PC-9 (cell line): ENCODE results near the gene PHRF1. TPM values are rescaled to one million over a fixed set of nuclear protein-coding genes. Genes with fewer than 3 reads are reported as not detected.
A peak's percentile ranks its signal among the peaks of the same experiment; 100 is the strongest.

Experiments used
- BruUV-seq: library from RNA; stranded (reverse); fragments of 400-500 nt; replicated peaks from 2 replicates; lab custom pipeline; 2021; lab: Mats Ljungman, UMichigan
- CTCF ChIA-PET: fragments of 300-600 bp; sonication (Branson Sonifier 250); formaldehyde crosslinking; loops from one replicate; lab custom pipeline; 2022; ENCODE audit warnings: antibody characterized with exemption; lab: Charles Lee
- POLR2A ChIA-PET: fragments of 300-600 bp; sonication (Branson Sonifier 250); formaldehyde crosslinking; loops from one replicate; lab custom pipeline; 2022; ENCODE audit warnings: antibody characterized with exemption; ENCODE audit not compliant: unreplicated experiment; lab: Charles Lee
- DNase-seq, 2 experiments: peaks; one replicate each; pipeline versions ENCODE4 v3.0.0 to v3.0.0-alpha.2; 2015 to 2022; ENCODE audit warnings: mixed read lengths in 1 of 2
- H2AFZ ChIP-seq: fragments of 200-600 bp; sonication (generic); 2 replicates; pipeline ENCODE4 v1.8.1; 2017; ENCODE audit warnings: antibody characterized with exemption
- H3F3A ChIP-seq: fragments of 200-600 bp; sonication (generic); 2 replicates; pipeline ENCODE4 v1.8.1; 2017; ENCODE audit warnings: antibody characterized with exemption, mild to moderate bottlenecking, low read depth; ENCODE audit not compliant: insufficient read depth
- H3K27ac ChIP-seq: fragments of 200-600 bp; sonication (generic); 2 replicates; pipeline ENCODE4 v1.6.1; 2016; ENCODE audit warnings: mixed run types
- H3K27me3 ChIP-seq: fragments of 200-600 bp; sonication (generic); 2 replicates; pipeline ENCODE4 v1.6.1; 2016; ENCODE audit warnings: low read depth, mixed run types; ENCODE audit not compliant: insufficient read depth
- H3K36me3 ChIP-seq: fragments of 200-600 bp; sonication (generic); 2 replicates; pipeline ENCODE4 v1.6.1; 2016; ENCODE audit warnings: low read depth, mixed run types
- H3K4me1 ChIP-seq: fragments of 200-600 bp; sonication (generic); replicated peaks from 2 replicates; pipeline ENCODE4 v1.6.1; 2016; ENCODE audit warnings: mixed run types; ENCODE audit not compliant: insufficient read depth
- H3K4me2 ChIP-seq: fragments of 200-600 bp; sonication (generic); 2 replicates; pipeline ENCODE4 v1.6.1; 2017; ENCODE audit warnings: mixed run types
- H3K4me3 ChIP-seq: fragments of 200-600 bp; sonication (generic); 2 replicates; pipeline ENCODE4 v1.6.1; 2016; ENCODE audit warnings: mixed run types
- H3K79me2 ChIP-seq: fragments of 200-600 bp; sonication (generic); 2 replicates; pipeline ENCODE4 v1.6.1; 2017; ENCODE audit warnings: low read depth, mixed run types
- H3K9me2 ChIP-seq: fragments of 200-600 bp; sonication (generic); 2 replicates; pipeline ENCODE4 v1.8.1; 2017; ENCODE audit warnings: mild to moderate bottlenecking; ENCODE audit not compliant: insufficient read depth
- H3K9me3 ChIP-seq: fragments of 200-600 bp; sonication (generic); 2 replicates; pipeline ENCODE4 v1.8.1; 2016; ENCODE audit warnings: low read depth; ENCODE audit not compliant: insufficient read depth
- H4K20me1 ChIP-seq: fragments of 200-600 bp; sonication (generic); 2 replicates; pipeline ENCODE4 v1.8.1; 2017; ENCODE audit not compliant: insufficient read depth
- CTCF ChIP-seq: fragments of 200-600 bp; sonication (generic); conservative IDR thresholded peaks from 2 replicates; pipeline ENCODE4 v1.6.1; 2017; ENCODE audit warnings: mixed run types, antibody characterized with exemption, mild to moderate bottlenecking, moderate library complexity
- EZH2 ChIP-seq: fragments of 200-600 bp; sonication (generic); IDR thresholded peaks from 2 replicates; pipeline ENCODE4 v1.8.0; 2017; ENCODE audit warnings: antibody characterized with exemption, low read depth
- intact Hi-C: fragments of 100-400 bp; cut with micrococcal nuclease; formaldehyde crosslinking; loops from one replicate; pipeline ENCODE4 v1.10.0; 2022; ENCODE audit not compliant: unreplicated experiment
- total RNA-seq: library from RNA; stranded (reverse); gene quantifications from 2 replicates; pipeline ENCODE4 v1.2.3, GENCODE V29; 2021

PHRF1 gene
- total RNA-seq, 1 experiment from 2014 or later: 21.7 TPM

DNA sequence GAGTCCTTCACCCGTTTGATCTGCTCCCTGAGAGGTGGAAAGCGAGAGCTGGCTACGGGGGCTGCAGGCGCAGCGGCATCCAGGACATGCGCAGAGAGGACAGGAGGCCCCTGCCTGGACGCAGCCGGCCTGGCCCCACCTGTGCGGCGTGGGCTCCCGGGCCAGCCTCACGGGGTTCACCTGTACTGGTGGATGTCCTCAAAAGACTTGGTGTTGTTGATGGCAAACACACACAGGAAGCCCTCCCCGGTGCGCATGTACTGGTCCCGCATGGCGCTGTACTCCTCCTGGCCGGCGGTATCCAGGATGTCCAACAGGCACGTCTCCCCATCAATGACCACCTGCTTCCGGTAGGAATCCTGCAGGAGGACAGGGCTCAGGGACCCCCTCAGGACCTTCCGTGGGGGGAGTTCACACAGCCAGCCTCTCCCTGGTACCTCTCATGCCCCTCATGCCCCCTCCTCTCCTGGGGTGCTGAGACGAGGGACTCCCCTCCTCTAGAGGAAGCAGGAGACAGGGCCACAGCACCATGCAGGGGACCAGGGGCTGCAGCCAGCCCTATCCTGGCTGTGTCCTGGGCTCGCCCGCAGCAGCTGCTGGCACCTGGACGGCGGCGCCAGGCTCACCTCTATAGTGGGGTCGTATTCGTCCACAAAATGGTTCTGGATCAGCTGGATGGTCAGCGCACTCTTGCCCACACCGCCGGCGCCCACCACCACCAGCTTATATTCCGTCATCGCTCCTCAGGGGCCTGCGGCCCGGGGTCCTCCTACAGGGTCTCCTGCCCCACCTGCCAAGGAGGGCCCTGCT lies 42.5 kb upstream of the PHRF1 start:
- TSS peak; percentile 15 for BruUV-seq
- Histone ChIP-seq H3K9me2 (no peaks in the 10 kb centered on the region), H3K9me3 (no peaks in the 10 kb centered on the region), H3F3A (peaks cover 8% of the 10 kb centered on the region), H3K4me2 (peak overlapping the region; percentile 80), H3K36me3 (no peaks in the 10 kb centered on the region), H4K20me1 (no peaks in the 10 kb centered on the region), H3K27ac (no peak overlapping the region), H3K79me2 (0 out of 2 replicates have a peak, but pooled peaks cover 3% of the 10 kb centered on the region), H3K4me3 (peak overlapping the region; percentile 89; the same call in 1 of the 2 replicates), H3K27me3 (no peaks in the 10 kb centered on the region), H2AFZ (no peak overlapping the region), H3K4me1 (no peaks in the 10 kb centered on the region)
- intact Hi-C loops: no loop called here
- no peak for TF ChIP-seq EZH2
- TF ChIP-seq CTCF: no peak
- CTCF ChIA-PET: no interaction called here
- DNase-seq: no peak
- POLR2A ChIA-PET: no interaction called here

- POLR2A ChIA-PET: interaction anchor here (0.6 kb wide), 1 partner anchor 145 kb away, joined by 5 read pairs; no protein-coding TSS in a partner anchor
Measured at GRCh38 chr11:534396-535209, 41.7 kb upstream of the PHRF1 start.

More at GRCh38 chr11:534396-535209, 41.7 kb upstream of the PHRF1 start:
- H3K4me1 ChIP-seq: no peaks in the 10 kb centered on the region
- CTCF ChIA-PET: no interaction called here
- intact Hi-C loops: no loop called here
- 0 out of 2 replicates have a peak, but pooled peaks cover 3% of the 10 kb centered on the region for H3K79me2 ChIP-seq
- peak overlapping the region; percentile 89 for H3K4me3 ChIP-seq
- H2AFZ ChIP-seq: 0 out of 2 replicates have a peak overlapping the region, but pooled peaks have one; percentile 39
- no peak for TF ChIP-seq EZH2
- no peak for TF ChIP-seq CTCF
- no peaks in the 10 kb centered on the region for H4K20me1 ChIP-seq
- no peaks in the 10 kb centered on the region for H3K9me2 ChIP-seq
- BruUV-seq: no TSS peak
- H3K27me3 ChIP-seq: no peaks in the 10 kb centered on the region
- DNase-seq: peak in 1 of 2 experiments; percentile 51
- no peak overlapping the region for H3K27ac ChIP-seq
- H3K4me2 ChIP-seq: peak overlapping the region; percentile 80
- H3K36me3 ChIP-seq: no peaks in the 10 kb centered on the region
- no peaks in the 10 kb centered on the region for H3K9me3 ChIP-seq
- H3F3A ChIP-seq: peaks cover 8% of the 10 kb centered on the region
